GM13977 (cell line): ENCODE data around the gene SLFN12L.
"Not testable (repeated sequence)": the region's sequence is repeated elsewhere in the genome, so short reads cannot be mapped to it uniquely, and the experiment has no call there.

ENCODE experiments used
- DNase-seq: peaks from one replicate; pipeline ENCODE4 v3.0.0; 2012; ENCODE audit warnings: low spot score
- in situ Hi-C: fragments of 300-500 bp; cut with MboI; formaldehyde crosslinking; loops from one replicate; pipeline ENCODE4 v1.12.0; 2022; ENCODE audit warnings: low sequenced_read_pairs, low pct_unique_long_range_greater_than_20kb, mixed read lengths, inconsistent platforms; ENCODE audit not compliant: unreplicated experiment
- TF ChIP-seq, protein P1 (sequence below): IDR thresholded peaks from 2 replicates; pipeline ENCODE4 v1.5.1; 2012; ENCODE audit warnings: mild to moderate bottlenecking, control low read depth; ENCODE audit not compliant: insufficient read depth; ENCODE audit errors: extremely low read depth, missing control alignments

Gene SLFN12L

DNA sequence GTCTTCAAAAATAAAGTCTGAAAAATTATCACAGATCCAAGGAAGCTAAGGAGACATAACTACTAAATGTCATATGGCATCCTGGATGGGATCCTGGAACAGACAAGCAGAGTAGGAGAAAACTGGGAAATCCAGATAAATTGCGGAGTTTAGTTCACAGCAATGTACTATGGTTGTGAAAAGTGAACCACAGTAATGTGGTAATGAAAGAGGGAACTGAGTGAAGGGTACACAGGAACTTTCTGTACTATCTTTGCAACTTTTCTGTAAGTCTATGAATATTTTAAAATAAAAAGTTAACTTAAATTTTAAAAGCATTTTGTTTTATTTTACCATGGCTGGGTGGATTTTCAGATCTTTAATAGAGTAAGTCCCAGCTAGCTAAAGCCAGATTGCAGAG lies 16.3 kb downstream of the SLFN12L start:
- DNase-seq, result no peak
- TF ChIP-seq, protein P1, sequence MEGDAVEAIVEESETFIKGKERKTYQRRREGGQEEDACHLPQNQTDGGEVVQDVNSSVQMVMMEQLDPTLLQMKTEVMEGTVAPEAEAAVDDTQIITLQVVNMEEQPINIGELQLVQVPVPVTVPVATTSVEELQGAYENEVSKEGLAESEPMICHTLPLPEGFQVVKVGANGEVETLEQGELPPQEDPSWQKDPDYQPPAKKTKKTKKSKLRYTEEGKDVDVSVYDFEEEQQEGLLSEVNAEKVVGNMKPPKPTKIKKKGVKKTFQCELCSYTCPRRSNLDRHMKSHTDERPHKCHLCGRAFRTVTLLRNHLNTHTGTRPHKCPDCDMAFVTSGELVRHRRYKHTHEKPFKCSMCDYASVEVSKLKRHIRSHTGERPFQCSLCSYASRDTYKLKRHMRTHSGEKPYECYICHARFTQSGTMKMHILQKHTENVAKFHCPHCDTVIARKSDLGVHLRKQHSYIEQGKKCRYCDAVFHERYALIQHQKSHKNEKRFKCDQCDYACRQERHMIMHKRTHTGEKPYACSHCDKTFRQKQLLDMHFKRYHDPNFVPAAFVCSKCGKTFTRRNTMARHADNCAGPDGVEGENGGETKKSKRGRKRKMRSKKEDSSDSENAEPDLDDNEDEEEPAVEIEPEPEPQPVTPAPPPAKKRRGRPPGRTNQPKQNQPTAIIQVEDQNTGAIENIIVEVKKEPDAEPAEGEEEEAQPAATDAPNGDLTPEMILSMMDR, result no peak
- in situ Hi-C loops, result no loop called here

DNA sequence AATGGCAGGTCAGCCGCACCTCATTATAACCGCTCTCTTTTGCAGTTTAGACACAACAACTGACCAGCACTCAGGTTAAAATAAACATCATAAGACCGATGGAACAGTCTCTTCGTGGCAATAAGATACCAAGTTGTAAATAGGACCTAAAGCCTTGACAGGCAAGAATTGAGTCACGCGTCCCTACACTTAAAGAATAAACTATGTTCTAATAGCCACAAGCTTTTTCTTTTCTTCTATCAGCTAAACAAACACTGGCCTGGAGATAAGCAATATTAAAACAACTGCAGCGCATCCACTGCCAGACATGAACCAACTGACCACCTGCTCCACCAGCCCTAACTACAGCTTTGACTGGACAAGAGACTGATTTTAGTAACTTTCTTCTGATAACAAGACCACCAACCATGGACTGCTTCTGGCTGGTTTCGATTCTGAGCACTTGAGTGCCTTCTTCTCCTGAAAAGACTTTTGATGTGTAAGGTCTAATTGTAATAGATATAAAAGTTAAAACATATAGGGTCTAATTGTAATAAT lies 17.5 kb downstream of the SLFN12L start:
- in situ Hi-C loops, result no loop called here
- DNase-seq, result no peak
- TF ChIP-seq, protein P1, result no peak

DNA sequence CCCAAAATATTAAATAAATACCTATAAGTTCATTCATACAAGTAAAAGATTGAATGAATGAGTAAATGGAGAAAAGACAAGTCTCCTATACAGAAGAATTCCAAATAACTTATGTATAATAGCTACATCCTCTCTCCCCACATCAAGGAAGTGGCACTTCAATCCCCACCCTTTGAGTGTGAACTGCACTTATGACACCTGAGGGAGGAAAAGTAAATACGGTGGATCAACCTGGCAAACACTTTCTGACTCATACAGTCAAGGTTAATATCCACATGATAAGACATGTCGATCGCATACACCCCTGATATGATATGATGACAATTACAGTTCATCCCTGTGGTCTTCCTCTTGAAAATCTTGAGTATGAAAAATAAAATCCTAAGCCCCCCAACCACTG lies 18.0 kb downstream of the SLFN12L start:
- DNase-seq, result no peak
- TF ChIP-seq, protein P1, result no peak
- in situ Hi-C loops, result no loop called here

DNA sequence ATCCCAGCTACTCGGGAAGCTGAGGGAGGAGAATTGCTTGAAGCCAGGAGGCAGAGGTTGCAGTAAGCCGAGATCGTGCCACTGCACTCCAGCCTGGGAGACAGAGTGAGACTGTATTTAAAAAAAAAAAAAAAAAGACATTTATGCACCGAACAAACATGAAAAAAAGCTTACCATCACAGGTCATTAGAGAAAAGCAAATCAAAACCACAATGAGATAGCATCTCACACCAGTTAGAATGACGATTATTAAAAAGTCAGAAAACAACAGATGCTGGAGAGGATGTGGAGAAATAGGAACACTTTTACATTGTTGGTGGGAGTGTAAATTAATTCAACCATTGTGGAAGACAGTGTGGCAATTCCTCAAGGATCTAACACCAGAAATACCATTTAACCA lies 19.0 kb downstream of the SLFN12L start:
- DNase-seq, in situ Hi-C loops: not testable (repeated sequence)

DNA sequence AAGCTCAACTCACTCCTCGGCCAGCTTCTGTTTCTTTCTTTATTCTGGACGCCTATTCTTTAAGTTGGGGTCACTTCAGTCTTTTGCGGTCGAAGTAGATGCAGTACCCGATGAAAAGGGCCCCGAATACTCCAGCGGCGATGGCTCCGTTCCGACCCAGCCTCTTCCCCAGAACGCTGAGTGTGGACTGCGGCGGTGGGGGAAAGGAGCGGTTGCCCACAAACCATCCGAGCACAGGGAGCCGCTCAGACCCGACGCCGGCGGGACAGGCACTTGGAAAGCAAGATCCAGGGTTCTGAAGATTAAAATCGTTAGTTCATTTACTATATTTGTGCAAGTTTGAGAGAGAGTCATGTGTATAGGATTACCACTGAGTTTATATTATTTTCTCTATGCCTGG lies 22.5 kb downstream of the SLFN12L start:
- DNase-seq, result no peak
- in situ Hi-C loops, result no loop called here
- TF ChIP-seq, protein P1, result no peak

DNA sequence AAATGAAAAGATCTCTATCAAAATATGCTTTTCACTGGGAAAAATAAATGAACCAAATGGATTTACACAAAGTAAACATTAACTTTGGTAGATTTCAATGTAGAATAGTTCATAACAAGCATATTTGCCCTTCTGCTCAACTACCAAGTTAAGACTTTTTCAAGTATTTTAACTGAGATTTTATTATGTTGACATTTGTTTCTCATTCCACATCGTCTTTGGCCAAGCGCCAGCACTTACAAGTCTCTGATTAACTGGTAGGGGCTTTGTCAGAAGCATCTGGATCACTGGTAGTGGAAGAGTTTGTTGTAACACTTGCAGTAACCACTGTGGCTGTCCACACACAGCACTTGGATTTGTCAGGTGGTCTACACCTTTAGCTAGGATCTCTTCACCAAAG lies 22.9 kb downstream of the SLFN12L start:
- in situ Hi-C loops, result no loop called here
- TF ChIP-seq, protein P1, result no peak
- no peak for DNase-seq

DNA sequence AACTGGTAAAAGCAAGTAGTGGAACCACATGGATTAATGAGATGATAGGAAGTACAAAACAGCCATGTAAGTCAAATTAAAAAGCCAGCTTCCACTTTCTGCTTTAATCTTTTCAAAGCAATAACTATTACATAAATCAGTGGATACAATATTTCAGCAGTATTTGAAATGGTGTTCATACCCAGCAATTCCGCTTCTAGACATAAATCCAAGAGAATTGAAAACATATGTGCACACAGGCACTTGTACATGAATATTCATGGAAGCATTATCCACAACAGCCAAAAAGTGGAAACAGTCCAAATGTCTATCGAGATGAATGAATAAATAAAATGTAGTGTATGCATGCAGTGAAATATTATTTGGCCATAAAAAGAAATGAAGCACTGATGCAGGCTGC lies 27.4 kb downstream of the SLFN12L start:
- in situ Hi-C loops, result no loop called here
- TF ChIP-seq, protein P1, result no peak

DNA sequence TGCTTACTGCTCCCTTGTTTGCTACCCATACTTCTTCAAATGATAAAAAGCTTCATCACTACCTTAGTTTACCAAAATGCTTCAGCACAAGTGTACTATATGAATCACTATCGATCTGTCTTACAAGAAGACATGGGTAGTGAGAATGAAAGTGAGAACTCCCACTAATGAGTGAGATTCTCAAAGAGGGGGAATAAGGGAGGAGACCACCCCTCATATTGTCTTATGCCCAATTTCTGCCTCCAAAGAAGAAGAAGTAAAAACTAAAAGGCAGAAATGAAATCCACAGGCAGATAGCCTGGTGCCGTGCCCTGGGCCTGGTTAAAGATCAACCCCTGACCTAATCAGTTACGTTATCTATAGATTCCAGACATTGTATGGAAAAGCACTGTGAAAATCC lies 29.8 kb downstream of the SLFN12L start:
- in situ Hi-C loops, result not testable (repeated sequence)

More for the DNA sequence above, 27.4 kb downstream of the SLFN12L start:
- DNase-seq, result no peak

More for the DNA sequence above, 29.8 kb downstream of the SLFN12L start:
- DNase-seq, result not testable (repeated sequence)
